IPS-NIHi11 (cell line): ENCODE measurements around the gene CIITA.
"Not testable (repeated sequence)": the region's sequence is repeated elsewhere in the genome, so short reads cannot be mapped to it uniquely, and the experiment has no call there.

Experiments
- DNase-seq: peaks from one replicate; pipeline ENCODE4 v3.0.0; 2012; ENCODE audit warnings: mixed read lengths, low spot score

CIITA gene

GRCh38 chr16:10876799-10877341 is at the start of gene CIITA:
Gene CIITA (plus strand): TSS chr16:10877202. CDS start chr16:10877331, 129 bp downstream.
- peak; percentile 58 for DNase-seq

- DNase-seq = no peak
Observed at GRCh38 chr16:10827691-10828341, 49.2 kb upstream of the CIITA start.

- DNase-seq = peak; percentile 68
Observed at GRCh38 chr16:10828851-10829366, 48.1 kb upstream of the CIITA start.

- not testable (repeated sequence) for DNase-seq
Observed at GRCh38 chr16:10829390-10830098, 47.5 kb upstream of the CIITA start.

- DNase-seq = not testable (repeated sequence)
Observed at GRCh38 chr16:10830240-10830639, 46.8 kb upstream of the CIITA start.

- no peak for DNase-seq
Observed at GRCh38 chr16:10831894-10832886, 44.8 kb upstream of the CIITA start.

GRCh38 chr16:10833271-10833670 is 43.7 kb upstream of the CIITA start:
- no peak for DNase-seq

GRCh38 chr16:10834130-10834529 is 42.9 kb upstream of the CIITA start:
- no peak for DNase-seq

- no peak for DNase-seq
Observed at GRCh38 chr16:10834766-10835165, 42.2 kb upstream of the CIITA start.

- DNase-seq = no peak
Observed at GRCh38 chr16:10835281-10835931, 41.6 kb upstream of the CIITA start.

- DNase-seq = no peak
Observed at GRCh38 chr16:10836174-10836853, 40.7 kb upstream of the CIITA start.

GRCh38 chr16:10838621-10839278 is 38.3 kb upstream of the CIITA start:
- no peak for DNase-seq

GRCh38 chr16:10839279-10839666 is 37.7 kb upstream of the CIITA start:
- peak; percentile 65 for DNase-seq

GRCh38 chr16:10840703-10841102 is 36.3 kb upstream of the CIITA start:
- DNase-seq = no peak

GRCh38 chr16:10846213-10846998 is 30.6 kb upstream of the CIITA start:
- DNase-seq = no peak

GRCh38 chr16:10847176-10847575 is 29.8 kb upstream of the CIITA start:
- DNase-seq = no peak

- DNase-seq = no peak
Observed at GRCh38 chr16:10849736-10850477, 27.1 kb upstream of the CIITA start.

GRCh38 chr16:10850478-10850850 is 26.5 kb upstream of the CIITA start:
- no peak for DNase-seq

GRCh38 chr16:10851512-10851911 is 25.5 kb upstream of the CIITA start:
- no peak for DNase-seq
